ENCODE data around the gene TIAM1. TPM values are rescaled to one million over a fixed set of nuclear protein-coding genes. Genes with fewer than 3 reads are reported as not detected.

Gene TIAM1
- total RNA-seq, 4 donors from 2014 or later = 6.5 to 36.4 (median 13.0) TPM

DNA sequence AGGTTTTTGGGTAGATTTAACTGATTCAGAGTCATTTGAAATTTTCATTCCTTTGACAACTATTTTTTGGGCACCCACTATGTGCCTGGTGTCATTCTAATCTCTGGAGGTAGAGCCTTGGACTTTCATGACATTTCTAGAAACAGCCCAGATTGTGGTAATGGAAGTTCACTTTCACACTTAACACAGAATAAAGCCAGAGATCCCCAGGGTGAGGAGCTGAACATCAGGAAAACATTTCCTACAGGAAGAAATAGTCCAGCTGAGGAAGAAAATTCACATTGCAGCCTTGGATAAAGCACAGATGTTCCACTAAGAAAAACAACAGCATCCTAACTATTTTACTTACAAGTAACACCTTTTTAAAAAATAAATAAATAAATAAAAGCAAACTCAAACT, 203.4 kb downstream of the TIAM1 start:
- ATAC-seq (ENCODE audit: low FRiP score) (no peak), DNase-seq (ENCODE audit: low spot score) (no peak)
- TF ChIP-seq, protein P1, sequence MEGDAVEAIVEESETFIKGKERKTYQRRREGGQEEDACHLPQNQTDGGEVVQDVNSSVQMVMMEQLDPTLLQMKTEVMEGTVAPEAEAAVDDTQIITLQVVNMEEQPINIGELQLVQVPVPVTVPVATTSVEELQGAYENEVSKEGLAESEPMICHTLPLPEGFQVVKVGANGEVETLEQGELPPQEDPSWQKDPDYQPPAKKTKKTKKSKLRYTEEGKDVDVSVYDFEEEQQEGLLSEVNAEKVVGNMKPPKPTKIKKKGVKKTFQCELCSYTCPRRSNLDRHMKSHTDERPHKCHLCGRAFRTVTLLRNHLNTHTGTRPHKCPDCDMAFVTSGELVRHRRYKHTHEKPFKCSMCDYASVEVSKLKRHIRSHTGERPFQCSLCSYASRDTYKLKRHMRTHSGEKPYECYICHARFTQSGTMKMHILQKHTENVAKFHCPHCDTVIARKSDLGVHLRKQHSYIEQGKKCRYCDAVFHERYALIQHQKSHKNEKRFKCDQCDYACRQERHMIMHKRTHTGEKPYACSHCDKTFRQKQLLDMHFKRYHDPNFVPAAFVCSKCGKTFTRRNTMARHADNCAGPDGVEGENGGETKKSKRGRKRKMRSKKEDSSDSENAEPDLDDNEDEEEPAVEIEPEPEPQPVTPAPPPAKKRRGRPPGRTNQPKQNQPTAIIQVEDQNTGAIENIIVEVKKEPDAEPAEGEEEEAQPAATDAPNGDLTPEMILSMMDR (IDR thresholded peaks at IDR 0.05) = no peak

DNA sequence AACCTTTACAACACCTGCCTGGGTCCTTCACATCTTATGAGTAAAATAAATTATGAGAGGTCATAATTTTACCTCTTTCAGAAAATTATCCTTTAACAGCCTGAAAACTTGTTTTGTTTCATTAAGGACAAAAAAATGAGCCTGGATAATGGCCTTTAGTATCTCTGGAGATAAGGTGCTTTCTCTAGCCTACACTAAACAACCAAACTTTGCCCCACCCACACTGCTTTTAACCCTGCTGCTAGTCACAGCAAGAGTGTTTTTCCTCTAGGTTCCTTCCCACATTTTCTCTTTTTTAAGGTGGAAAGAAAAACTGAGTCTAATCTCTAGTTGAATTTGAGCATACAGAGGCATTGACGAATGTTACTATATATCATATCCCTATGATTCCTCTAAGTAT, 204.0 kb downstream of the TIAM1 start:
- TF ChIP-seq, protein P1 (IDR thresholded peaks at IDR 0.05) = no peak
- ATAC-seq (ENCODE audit: low FRiP score) = no peak
- DNase-seq (ENCODE audit: low spot score) = no peak

DNA sequence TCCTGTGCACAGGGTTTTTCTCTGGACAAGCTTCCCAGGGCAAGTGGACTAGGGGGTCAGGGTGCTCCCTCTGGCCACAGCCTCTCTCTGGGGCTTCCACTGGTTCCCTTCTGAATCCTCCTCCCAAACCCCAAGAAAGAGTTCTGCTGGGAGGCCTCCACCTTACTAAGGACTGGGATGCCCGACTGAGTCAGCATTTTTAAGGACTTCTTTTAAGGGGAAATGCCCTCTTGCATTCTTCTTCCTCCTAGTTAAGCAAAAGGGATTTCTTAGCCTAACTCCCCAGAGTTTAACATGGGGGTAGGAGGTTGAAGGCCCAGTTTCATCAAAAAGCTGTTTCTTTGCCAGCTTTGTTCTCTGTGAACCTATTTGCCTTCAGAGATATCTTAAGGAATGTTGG, 206.1 kb downstream of the TIAM1 start:
- DNase-seq (ENCODE audit: low spot score) = no peak
- no peak for ATAC-seq (ENCODE audit: low FRiP score)
- TF ChIP-seq, protein P1 (IDR thresholded peaks at IDR 0.05) = no peak

DNA sequence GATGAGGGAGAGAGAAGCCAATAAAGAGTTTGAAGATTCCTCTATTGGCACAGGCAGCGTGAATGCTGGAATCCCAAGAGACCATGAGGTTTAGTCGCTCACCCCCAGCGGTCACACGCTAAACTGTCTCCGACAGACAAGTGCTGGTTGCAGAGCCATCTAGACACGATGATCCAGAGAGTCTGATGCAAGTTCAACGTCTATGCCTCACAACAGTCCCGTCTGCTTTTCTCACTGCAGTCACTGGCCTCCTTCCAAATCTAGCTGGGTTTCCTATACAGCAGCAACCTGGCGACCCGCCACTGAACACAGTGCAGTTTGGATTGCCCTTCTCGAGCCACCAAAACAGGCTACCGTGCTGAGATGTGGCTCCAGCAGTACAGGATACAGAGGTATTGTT, 207.2 kb downstream of the TIAM1 start:
- DNase-seq (ENCODE audit: low spot score) (no peak), ATAC-seq (ENCODE audit: low FRiP score) (no peak)
- TF ChIP-seq, protein P1 (IDR thresholded peaks at IDR 0.05) = no peak

DNA sequence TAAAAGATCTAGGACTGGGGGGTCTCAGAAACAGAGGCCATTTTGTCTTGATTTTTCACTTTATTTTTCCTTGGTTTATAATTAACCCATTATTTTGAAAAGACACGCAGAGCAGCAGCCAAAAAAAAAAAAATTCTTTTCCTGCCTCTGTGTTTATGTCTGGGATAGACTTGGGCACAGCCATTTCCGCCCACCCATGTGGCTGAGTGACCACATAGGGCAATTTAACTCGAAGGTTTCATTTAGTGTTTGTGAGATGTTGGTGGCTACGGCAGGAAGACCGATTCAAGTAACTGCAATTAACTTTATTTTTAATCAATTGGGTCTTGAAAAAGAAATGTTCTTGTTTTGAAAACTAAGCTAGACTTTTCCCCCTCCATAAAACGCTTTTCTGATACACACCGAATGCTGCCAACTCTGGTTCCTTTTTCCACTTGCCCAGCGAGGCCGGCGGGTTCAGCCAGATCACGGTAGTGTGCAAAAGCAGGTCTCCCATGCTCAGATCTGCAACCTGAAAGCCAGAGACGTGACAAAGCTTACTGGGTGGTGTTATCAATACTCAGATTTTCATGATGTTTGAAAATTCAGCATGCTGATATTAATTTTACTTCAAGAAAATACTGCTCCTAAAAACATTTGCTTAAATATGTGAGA, 208.4 kb downstream of the TIAM1 start:
- DNase-seq (ENCODE audit: low spot score) (no peak), ATAC-seq (ENCODE audit: low FRiP score) (no peak)
- TF ChIP-seq, protein P1 (IDR thresholded peaks at IDR 0.05) = no peak

DNA sequence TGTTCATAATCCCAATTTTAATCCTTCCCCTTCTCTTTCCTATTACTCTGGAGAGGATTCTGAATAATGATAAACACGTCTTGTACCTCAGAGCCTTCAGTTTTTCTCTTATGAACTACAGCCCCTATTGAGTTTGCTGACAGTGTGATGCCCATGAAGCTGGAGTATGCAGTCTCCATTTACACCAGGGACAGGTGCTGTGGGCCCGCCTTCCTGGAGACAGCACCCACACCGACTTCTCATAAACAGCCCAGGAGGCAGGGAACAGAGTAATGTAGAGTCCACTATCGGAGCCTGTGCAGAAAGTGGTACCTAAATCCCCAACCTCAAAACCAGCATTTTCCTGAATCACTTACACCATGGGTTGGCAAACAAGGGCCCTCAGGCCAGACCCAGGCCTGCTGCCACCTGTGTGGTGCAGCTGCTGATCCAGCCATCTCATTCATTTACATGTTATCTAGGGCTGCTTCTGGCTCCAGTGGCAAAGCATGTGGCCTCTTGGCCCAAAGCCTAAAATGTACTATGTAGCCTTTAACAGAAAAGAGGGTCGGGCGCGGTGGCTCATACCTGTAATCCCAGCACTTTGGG, 210.7 kb downstream of the TIAM1 start:
- no peak for ATAC-seq (ENCODE audit: low FRiP score)
- TF ChIP-seq, protein P1 (IDR thresholded peaks at IDR 0.05) = no peak

More for the DNA sequence above, 210.7 kb downstream of the TIAM1 start:
- DNase-seq (ENCODE audit: low spot score) = no peak
